Medulla oblongata (tissue), 1 donor: Measurements from ENCODE around the gene PAGE5.

Experiments
- DNase-seq: peaks from one replicate; pipeline ENCODE4 v3.0.0-alpha.2; 2015; ENCODE audit errors: extremely low spot score

The PAGE5 gene

GRCh38 chrX:55220119-55220794, at the start of gene PAGE5:
TSS of gene PAGE5 (plus strand) at chrX:55220346. CDS start at chrX:55221383, 1,037 bp downstream.
- DNase-seq, result no peak

GRCh38 chrX:55187281-55187680, 32.9 kb upstream of the PAGE5 start:
- DNase-seq, result no peak

- no peak for DNase-seq
Measured at GRCh38 chrX:55196688-55197087, 23.5 kb upstream of the PAGE5 start.

- DNase-seq, result no peak
Measured at GRCh38 chrX:55201930-55202579, 18.1 kb upstream of the PAGE5 start.

- DNase-seq, result no peak
Measured at GRCh38 chrX:55206162-55206941, 13.8 kb upstream of the PAGE5 start.

- DNase-seq, result no peak
Measured at GRCh38 chrX:55210931-55211677, 9.0 kb upstream of the PAGE5 start.

- no peak for DNase-seq
Measured at GRCh38 chrX:55213381-55213780, 6.8 kb upstream of the PAGE5 start.

GRCh38 chrX:55240788-55241340, 20.7 kb downstream of the PAGE5 start:
- DNase-seq, result no peak

- DNase-seq, result no peak
Measured at GRCh38 chrX:55253528-55253927, 33.4 kb downstream of the PAGE5 start.

GRCh38 chrX:55260806-55261205, 40.7 kb downstream of the PAGE5 start:
- DNase-seq, result no peak

- no peak for DNase-seq
Measured at GRCh38 chrX:55264816-55265215, 44.7 kb downstream of the PAGE5 start, which contains the start of gene PAGE3. TSS of gene PAGE3 (minus strand) at chrX:55264916. CDS start at chrX:55263903, 1,013 bp downstream.
